HG03175 (cell line): ENCODE measurements around the gene GRPEL1.

Experiments
- ATAC-seq: cut with Tn5 transposase; IDR thresholded peaks from one replicate; pipeline ENCODE4 v1.9.1; 2021; ENCODE audit warnings: mild to moderate bottlenecking, moderate library complexity; ENCODE audit not compliant: unreplicated experiment

Gene GRPEL1

GRCh38 chr4:7025040-7025602, 42.7 kb downstream of the GRPEL1 start:
- no peak for ATAC-seq

DNA sequence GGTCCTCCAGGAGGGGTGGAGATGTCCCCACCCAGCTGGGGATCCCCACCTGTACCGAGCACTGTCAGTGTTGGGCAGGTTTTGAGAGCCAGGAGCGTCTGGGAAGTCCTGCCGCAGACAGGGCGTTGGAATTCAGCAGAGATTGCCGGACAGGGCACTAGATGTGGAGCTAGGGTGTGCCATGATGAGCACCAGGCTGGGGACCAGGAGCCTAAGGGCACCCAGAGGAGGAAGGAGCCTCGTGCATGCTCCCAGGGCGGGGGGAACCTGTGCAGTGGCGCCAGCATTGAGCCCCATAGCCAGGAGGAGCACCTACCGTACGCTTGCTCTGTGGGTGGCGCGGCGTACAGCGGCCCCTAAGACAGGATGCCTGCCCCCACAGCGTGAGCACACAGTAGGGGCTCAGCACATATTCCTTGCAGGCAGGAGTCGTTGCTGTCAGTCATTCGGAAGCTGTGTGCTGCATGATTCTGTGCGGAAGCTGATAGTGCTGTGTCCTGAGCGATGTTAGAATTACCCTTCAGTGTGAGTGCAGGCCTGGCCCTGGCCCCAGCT, 43.5 kb downstream of the GRPEL1 start:
- ATAC-seq = no peak

- ATAC-seq = no peak
Observed at GRCh38 chr4:7023901-7024300, 44.0 kb downstream of the GRPEL1 start.

DNA sequence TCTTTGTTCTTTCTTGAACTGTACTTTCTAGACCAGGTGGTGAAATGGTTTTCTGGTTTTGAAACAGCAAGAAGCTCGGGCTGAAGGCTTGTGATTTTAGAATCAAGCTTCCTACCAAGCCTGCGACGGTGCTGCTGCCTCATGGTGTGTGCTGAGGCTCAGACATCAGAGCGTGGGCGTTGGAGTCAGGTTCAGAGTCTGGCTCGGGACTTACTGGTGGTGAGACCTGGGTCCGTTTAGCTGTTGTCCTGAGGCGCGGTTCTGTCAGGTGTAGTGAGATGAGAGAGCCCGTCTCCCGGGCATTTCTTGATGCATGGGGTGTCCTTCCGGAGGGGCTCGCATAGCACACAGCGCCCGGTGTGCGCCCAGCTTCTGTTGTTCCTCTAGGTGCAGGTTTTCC, 44.4 kb downstream of the GRPEL1 start:
- ATAC-seq = no peak

DNA sequence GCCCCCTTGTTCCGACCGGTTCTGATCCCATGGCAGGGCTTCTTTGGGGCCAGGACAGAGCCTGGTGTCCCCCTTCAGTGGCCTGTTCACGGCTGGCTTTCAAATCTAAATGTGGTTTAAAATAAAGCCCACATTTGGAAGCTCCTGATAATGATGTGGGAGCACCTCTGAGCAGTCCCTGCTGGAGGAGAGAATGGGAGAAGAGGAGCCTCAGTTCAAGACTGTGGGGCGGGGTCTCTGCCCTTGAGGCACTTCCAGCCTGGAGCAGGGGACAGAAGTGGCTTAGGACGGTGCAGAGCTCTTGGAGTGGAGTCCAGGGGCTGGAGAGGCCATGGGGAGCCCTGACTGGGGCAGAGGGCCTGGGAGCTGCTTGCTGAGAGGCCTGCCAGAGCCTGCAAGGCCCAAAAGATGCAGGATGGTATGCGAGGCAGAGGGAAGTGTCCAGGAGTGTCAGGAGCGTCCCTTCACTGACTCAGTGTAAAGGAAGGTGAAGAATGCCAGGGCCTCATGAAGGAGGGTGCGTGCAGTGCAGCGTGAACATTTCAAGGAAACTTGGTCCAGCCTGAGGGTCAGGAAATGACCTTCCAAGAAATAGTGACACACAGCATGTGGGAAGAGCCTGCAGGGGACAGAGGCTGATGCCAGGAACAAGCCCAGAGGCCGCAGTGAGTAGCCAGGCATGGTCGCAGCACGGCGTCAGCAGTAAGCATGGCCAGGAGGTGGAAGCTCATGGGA, 45.8 kb downstream of the GRPEL1 start:
- ATAC-seq = no peak

DNA sequence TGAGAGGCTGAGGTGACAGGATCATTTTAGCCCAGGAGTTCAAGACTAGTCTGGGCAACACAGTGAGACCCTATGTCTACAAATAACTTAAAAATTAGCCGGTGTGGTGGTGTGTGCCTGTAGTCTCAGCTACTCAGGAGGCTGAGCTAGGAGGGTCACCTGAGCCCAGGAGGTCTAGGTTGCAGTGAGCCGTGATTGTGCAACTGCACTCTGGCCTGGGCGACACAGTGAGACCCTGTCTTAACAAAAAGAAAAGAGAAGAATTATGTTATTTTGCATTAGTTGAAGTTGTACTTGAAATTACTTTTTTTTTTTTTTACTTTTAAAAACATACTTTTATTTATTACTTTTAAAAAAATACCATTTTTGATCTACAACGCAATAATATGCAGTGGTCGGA, 46.5 kb downstream of the GRPEL1 start:
- ATAC-seq = no peak

DNA sequence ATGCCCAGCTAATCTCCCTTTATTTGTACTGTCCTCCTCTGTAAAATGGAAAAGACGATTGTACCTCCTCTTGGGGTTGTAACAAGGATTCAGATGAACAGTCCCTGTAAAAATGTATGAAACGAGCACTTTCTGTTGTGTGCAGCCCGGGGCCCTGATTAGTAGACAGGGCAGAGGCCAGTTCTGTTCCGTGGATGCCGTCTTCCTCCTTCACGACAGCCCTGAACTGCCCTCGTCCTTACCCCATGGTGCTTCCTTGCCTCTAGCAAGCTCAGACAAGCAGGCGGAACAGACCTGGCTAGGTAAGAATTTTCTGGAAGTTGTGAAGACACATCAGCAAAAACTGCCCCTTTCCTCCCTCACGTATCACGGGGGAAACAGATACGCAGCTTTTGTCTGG, 47.0 kb downstream of the GRPEL1 start:
- ATAC-seq = no peak

- ATAC-seq = no peak
Observed at GRCh38 chr4:7020290-7020689, 47.6 kb downstream of the GRPEL1 start.

DNA sequence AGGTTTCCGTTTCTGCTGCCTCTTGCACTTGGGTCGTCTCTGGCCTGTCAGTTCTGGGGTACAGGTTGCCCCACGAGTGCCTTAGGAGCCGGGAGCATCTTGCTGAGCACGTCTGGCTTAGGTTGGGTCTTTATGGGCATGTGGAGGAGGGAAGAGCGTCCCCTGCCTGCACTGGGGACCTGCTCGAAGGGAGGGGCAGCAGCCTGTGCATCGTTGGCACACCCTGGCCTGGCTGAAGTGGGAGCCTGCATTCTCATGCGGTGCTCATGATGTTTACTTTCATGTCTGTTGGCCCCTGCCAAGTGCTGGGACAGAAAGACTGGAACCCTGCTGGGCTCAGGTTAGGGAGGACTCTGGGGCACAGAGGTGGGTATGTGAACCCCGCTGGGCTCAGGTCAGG, 48.5 kb downstream of the GRPEL1 start:
- no peak for ATAC-seq

- no peak for ATAC-seq
Observed at GRCh38 chr4:7018281-7018680, 49.6 kb downstream of the GRPEL1 start.

GRCh38 chr4:7017446-7018048, 50.3 kb downstream of the GRPEL1 start:
- ATAC-seq = no peak

GRCh38 chr4:7016512-7016911, 51.4 kb downstream of the GRPEL1 start:
- no peak for ATAC-seq

GRCh38 chr4:7016086-7016485, 51.8 kb downstream of the GRPEL1 start:
- ATAC-seq = no peak

DNA sequence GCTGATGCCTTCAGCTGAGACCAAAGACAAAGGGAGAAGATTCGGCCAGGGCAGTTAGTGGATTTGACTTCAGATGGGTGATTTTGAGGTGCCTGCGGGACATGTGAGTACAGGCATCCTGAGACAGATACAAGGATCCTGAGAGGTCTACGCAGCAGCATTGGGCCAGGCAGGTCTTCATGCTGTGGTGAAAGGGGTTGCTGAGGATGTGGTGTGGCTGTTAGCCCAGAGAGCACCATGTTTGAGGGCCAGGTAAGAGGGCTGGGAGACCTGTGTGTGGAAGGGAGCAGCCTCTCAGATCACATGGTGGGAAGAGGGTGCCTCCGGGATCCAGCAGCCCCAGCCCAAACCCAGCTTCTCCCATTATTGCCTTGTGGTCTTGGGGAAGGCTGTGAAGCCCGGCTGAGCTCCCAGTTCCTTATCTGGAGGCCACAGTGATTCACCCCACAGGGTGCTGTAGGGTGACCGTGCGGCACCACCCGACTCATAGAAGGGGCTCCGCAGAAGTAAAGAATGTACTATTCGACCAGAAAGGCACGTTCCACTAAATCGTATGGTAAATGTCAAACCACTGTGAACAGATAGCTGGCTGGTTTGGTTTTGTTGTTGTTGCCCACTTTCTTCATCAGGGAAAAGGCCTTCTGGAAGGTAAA, 52.4 kb downstream of the GRPEL1 start:
- ATAC-seq = no peak

DNA sequence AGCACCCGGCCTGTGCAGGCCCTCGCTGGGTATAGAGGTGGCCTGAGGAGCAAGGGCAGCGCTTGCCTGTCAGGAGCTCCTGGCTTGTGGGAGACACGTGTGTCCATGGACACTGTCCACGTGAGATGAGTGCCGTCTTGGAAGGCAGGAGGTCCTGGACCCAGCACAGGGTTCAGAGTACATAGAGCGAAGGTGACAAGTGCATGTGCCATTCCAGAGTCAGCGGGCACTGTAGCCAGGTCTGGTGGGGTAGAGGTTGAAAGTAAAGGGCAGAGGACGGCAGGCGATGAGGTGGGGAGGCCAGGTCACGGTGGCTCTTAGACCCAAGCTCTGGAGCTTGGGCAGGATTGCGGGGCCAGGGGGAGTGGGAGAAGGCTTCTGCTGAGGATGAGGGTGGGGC, 53.0 kb downstream of the GRPEL1 start:
- no peak for ATAC-seq

DNA sequence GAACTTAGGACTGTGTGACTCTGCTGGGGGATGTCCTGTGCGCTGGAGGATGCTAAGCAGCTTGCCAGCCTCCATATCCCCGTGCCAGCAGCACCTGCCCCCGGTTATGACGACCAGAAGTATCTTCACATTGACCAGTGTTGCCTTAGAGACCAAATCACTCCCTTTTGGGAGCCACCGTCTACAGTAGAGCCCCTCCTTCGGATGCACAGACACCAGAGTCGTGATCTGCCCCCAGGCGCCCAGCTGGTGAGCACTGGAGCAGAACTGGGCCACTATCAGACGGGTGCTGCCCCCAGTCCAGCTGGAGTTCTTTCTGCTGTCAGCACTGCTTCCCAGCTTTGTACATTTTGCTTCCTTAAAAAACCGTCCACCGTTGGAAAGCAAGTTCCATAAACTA, 54.7 kb downstream of the GRPEL1 start:
- ATAC-seq = no peak

- ATAC-seq = no peak
Observed at GRCh38 chr4:7009564-7009963, 58.3 kb downstream of the GRPEL1 start.
